Measurements from ENCODE around the gene PYGM.
A peak's percentile ranks its signal among the peaks of the same experiment; 100 is the strongest.

Gene PYGM

DNA sequence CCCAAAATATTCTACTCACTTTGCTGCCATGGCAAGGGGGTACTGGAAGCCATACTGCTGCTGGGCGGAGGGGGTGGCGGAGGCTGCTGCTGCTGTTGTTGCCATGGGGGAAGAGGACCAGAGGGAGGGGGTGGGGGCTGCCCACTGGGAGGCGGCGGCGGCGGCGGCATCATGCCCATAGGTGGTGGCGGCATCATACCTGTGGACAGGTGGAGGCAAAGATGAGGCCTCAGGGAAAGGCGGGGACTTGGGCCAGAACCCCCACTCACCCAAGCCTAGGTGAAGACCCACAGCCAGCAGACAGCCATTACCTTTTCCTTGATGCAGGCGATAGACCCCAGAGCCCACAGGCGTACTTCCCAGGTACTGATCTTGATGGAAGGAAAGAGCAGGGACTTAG lies 7.1 kb upstream of the PYGM start:
- no peak for DNase-seq

DNA sequence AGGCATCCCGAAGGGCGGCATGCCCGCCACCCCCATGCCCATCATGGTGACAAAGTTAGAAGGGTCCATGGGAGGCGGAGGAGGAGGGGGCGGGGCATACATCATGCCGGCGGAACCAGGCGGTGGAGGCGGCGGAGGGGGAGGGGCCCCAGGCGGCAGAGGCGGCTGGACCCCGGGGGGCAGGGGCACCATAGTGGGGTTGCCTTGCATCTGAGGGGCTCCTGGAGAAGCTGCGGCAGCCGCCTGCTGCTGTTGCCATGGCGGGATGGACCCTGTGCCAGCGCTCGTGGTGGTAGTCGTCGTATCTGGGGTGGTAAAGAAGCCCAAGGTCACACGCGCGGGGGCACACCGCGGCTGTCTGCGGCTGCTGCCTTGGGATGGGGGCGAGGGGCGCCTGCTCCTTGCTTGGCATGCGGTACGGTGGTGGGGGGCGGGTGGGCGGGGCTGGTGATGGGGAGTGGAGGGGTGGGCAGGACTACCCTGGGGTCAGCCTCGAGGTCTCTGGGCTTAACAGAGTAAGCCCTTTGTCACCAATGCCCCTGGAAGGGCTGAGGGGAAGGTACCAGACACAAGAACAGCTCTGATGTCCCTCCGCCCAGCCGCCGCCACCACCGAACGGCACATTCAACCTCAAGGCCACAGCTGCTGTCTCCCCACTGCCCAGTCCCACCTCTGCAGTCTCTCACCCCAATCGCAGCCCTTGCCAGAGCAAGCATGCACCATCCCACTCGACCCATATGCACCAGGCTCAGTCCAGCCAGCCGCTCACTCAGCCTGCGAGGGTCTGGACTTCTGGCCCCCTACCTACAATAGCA lies 6.3 kb upstream of the PYGM start:
- DNase-seq, result no peak

DNA sequence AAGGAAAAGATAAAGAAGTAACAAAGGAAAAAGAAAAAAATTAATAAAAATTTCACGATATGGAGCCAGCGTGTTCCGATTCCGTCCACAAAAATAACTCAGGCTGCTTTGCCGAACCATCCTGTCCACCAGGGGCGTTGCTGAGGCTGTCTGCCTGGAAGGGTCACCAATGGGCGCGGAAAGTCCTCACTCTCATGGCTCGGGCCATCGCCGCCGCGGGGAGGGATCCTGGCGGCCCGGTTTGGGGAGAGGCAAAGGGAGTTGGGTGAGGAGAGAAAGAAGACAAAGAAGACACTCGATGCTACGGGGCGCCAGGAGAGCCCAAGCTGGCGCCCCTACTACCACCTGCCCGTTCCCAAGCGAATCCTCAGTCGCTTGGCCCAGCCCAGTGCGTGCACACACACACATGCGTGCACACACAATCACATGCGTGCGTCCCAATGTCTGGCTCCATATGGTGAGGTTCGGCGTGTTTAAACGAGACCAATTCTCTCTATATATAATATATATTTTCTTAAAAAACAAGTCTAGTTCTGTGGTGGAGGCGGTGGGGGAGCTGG lies 5.6 kb upstream of the PYGM start:
- DNase-seq, result no peak

DNA sequence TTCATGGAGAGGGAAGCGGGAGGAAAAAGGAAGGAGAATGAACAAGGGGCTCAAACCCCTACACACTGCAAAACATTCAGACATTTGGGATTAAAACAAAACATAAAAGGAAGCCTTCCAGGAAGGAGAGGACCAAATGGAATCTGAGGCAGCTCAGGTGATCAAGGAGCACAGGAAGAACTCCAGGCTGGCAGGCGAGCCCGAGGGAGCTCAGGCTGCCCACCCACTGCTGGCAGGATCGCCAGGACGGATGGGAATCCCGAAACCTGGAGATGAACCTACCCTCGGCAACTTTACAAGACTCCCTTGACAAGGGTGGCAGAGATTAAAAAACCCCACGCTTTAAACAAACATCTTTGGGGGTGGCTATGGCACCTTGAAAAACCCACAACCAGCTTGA lies 5.0 kb upstream of the PYGM start:
- DNase-seq, result no peak

DNA sequence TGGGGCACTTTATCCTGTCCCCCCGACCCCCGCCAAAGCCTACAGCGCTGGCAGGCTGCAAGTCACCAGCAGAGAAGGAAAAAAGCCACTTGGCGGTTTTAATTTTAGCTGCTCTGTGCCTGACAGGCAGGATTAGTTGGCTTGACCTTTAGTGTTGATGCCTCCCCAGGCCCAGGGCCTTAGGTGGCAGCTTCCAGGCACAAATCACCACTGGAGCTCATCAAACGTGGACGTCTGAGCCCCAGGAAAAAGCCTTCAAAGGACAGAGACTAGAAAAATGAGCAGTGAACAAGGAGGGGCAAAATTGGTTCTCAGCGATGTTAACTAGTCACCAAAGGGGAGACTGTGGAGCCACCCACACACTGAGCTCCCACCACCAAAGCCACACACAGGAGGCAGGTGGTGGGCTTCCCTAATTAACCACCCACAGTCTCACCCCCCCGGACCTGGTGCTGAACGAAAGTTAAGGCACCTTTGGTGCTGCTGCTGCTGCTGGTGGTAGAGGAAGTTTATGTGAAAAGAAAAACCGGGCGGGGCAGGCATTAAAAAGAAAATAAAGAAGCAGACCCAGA lies 4.4 kb upstream of the PYGM start:
- peak; percentile 43 for DNase-seq

DNA sequence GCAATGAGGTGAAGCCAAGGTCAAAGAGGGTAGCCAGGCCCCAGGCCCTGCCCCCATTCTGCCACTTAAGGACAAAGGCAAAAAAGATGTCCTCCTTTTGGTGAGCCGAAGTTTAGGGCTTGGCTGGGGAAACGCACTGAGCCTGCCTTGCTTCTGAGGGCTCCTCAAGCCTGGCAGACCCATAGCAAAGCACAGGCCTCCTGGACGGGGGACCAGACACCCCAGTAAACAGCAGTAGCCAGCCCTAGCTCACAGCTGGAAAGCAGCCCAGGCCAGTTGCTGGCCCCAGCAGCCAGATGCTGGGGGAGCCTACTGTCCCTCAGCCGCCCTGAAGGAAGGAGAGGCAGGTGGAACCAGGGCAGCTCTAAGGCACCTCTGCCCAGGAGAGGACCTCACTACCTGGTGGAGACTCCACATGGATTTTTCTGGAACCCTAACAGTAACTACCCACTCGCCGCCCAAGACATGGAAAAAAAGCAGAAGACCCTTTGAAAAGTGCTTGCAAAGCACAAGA lies 3.8 kb upstream of the PYGM start:
- no peak for DNase-seq

DNA sequence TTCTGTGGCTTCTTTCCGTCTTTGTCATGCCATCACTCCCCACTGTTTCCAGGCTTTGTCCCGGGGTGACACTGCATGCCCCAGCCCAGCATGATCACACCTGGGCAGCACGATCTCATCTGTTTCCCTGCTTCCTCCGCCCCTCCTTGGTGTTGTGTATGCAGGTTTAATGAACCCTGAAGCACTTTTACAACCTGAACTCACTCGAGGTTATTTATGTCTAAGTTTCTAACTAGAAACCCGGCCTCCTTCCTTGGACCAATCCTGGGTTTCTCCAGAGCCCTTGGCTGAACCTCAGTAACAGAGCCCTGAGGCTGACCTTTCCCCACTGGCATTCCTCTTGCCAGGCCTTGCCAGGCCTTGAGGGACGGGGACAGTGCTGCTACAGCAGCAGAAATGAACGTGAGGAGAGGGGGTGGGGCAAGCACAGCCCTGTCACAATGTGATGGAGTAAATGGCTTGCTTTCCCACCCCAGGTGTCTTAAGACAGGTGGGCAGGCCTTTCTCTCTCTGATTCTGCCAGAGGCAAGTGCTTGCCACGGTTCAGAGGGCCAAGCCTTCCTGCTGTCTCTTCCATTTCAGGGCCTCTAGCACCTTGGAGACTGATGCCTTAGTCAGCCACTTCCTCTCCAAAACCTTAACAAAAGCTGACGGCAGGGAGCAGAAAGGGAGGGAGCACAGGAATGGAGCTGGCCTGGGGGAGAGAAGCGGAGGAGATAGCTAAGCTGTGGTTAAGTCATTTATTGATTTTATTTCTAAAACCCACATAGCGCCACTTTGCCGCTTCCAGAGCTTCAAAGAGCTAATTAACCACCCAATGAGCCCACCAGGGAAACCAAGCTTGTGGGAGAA lies 3.1 kb upstream of the PYGM start:
- no peak for DNase-seq

DNA sequence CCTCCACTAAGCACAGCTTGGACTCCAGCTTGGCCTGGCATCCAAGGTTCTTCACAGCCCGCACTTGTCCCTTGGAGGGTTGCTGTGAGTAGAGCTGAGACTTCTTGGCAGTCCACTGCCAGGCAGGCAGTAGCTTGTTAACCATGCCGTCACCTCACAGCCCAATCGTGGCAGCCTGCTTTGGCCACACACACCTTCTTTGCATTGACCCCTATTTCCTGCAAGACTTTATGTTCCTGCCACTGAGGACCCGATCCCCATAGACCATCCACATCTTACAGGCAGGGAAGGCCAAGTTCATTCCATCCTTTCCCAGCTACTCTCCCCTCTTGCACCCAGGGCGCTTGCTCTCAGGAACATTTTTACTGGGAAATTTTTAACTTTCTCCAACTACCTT lies 2.5 kb upstream of the PYGM start:
- DNase-seq, result no peak

DNA sequence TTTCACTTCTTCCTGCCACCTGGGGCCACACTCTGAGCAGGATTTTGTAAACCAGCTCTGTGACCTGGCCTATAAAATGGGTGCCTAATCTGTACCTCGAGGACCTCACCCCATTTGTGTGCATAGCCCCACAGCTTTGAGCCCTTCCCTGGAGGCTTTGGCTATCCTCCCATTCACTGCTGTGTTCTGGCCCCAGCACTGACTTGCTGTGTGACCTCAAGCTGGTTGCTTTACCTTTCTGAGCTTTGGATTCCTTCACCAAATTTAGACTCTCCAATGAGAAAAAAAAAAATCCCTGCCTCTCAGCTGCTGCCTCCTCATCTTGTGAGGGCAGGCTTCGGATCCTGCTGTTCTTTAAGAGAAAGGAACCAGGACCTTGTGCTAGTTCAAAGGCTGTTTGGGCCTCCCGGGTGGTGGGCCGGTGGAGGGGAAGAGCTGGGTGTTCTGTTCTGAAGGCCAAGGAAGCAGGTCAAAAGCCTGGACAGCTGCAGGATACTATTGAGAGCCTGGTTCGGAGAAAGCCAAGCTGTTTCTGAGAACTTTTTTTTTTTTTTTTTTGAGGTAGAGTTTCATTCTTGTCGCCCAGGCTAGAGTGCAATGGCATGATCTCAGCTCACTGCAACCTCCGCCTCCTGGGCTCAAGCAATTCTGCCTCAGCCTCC lies 1.1 kb upstream of the PYGM start:
- no peak for DNase-seq

DNA sequence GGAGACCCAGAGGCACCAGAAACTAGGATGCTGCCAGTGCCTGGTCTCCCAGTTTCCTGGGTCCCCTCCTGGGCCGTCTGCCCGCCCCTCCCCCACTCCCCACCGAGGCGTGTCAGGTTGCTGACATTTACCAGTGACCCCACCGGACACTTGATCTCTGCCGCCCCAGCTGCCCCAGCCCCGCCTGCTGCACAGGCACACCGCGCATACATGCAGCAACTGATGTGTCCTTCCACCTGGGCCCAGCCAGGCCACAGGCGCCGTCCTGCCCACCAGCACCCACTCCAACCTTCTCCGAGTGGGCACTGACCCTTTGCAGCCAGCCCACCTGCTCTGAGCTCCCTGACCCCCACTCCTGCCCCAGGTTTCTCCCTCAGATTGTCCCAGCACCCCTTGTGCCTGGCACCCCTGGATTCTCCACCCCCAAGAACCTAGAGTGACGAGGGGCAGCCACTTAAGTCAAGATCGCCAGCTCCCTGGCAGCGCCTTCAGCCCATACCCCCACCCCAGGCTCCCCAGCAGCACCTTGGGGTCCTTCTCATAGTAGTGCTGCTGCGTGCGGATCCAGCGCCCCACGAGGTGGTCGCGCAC lies 548 bp downstream of the PYGM start:
- no peak for DNase-seq

DNA sequence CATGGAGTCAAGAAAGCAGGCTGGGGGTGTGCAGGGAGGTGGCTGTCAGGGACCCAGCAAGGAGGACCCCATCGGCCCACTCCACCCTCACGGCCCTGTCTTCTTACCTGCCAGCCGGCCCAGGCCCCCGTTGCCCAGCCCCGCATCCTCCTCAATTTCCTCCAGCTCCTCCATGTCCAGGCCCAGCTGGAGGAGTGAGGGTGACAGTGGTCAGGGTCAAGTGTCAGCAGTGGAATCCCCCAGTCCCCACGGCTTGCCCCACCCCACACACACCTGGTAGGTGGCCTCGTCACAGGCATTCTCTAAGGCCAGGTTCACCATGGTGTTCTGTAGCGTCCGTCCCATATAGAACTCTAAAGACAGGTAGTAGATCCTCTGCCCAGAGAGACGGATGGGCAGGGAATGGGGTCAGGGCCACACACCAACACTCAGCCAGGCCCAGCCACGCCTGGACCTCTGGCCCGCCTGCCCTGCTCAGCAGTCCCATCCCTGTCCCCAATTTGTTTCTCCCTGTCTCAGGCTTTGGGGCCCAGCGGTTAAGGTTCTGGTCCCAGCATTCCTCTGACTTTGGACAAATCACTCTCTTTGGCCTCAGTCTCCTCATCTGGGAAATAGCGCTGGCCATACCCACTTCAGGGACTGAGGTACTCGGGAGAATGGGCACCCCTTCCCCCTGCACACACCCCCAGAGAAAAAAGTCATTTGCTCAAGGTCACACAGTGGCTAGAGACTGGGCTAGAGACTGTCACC lies 1.3 kb downstream of the PYGM start:
- DNase-seq, result no peak

DNA sequence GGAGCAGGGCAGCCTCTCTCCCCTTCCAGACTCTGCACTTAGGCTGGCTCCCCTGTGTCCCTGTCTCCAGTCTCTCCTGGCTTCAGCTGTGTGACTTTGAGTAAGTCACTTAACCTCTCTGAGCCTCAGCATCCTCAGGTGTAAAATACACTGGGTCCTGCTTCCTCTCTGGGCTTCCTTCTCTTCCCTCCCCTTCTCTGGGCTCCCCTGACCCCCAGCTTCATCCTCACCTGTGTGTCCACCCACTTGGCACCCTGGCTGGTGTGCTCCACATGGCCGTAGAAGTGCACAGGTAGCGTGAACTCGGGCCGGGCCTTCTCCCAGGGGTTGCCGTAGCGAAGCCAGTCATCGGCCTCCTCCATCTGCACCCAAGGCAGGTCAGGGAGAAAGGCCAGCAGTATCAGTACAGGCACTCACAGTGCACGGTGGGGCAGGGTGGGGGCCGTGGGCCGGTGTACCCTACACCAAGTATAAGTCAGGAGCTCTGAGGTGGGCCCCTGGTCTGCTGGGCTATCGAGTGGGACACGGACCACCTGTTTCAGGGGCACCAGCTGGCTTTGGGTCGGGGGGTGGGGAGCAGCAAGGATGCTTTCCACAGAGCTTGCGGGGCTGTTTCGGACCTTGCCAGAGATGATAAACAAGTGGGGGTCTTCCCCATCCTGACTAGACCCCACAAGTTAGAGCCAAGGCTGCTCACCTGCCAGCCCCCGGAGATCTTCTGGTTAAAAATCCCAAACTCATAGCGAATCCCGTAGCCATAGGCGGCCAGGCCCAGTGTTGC lies 2.0 kb downstream of the PYGM start:
- no peak for DNase-seq

DNA sequence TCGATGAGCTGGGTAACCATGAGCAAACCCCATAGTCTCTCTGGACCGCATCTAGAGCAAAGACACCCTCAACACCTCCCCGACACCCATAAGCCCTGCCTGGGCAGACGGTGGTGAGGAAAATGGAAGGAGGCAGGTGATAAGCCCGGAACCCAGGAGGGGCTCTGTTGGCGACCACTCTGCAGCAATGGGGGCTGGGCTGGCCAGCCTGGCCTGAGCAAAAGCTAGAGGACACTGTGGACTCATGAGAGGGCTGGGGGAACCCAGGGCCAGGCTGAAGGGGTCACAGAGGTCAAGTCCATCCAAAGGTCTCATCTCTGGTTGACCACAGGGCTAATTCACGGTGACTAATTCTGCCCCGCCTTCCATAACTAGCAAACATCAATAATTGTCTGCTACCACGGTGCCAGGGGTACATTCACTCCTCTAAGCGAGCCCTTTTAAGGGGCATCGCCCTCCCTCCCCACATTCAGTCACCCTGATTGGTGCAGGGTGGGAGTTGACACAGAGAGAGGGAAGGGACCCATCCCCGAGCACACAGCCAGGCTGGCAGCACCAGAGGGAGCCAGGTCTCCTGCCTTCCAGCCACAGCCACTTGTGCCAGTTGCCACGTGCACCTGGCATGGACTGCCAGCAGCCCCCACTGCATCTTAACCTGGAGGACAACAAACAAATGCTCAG lies 4.0 kb downstream of the PYGM start:
- DNase-seq, result no peak

DNA sequence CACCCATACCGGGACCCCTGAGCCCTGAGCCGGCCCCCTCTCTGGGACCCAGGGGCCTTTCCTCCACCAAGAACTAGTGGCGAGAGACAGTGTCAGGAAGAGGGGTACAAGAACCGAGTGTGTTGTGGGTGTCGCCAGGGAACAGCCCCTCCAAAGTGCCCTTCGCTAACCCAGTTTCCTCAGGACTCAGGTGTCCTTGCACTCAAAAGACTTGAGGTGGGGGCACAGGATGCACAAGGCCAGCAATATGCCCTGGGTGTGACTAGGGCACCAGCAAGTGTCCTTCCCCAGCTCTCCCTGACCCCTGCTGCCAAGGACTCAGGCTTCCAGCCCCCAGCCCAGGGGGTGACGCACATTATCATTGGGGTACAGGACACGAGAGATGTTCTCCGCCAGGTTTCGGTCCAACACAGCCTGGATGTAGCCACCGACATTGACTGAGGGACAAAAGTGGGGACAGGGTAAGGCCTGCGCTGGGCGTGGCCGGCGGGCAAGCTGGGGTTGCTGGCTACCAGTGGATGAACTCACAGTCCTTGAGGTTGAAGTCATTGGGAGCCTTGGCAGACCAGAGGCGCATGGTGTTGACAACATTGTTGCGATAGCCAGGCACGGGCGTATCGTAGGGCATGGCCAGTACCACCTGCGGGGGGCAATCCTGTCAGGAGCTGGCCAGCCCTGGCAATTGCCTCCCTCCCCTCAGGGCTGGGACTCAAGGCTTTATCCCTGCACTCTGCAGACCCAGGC lies 4.7 kb downstream of the PYGM start:
- DNase-seq, result no peak

DNA sequence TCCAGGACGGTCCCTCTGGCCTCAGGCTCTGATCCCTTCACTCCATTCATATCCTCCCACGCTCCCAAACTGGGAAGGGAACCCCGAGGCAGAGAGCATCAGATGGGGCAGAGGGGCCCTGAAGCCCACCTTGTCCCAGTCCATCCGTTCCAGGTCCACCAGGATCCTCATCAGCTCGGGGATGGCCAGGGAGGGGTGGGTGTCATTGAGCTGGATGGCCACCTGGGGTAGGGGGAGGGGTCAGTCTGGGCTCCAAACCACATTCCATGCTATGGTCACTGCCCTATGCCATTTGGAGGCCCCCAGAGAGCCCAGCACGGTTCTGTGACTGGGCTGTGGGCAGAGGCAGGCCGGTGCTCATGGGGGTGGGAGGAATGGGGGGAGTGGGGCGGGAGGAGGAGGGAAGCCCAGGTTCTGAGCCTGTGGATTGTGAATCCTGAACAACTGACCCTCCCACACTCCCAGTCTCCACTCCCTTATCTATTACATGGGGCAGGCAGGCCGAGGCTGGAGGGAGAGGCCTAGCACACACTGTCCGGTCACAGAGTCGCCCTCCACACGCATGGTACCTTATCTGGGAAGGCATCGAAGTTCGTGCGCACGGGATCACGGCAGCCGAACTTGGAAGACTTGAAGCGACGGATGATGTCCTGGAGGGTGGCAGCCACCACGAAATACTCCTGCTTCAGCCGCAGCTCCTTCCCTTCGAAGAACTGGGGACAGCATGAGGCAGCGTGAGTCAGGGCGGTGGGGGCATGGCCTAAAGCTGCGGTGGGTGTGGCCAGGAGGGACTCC lies 5.5 kb downstream of the PYGM start:
- no peak for DNase-seq

DNA sequence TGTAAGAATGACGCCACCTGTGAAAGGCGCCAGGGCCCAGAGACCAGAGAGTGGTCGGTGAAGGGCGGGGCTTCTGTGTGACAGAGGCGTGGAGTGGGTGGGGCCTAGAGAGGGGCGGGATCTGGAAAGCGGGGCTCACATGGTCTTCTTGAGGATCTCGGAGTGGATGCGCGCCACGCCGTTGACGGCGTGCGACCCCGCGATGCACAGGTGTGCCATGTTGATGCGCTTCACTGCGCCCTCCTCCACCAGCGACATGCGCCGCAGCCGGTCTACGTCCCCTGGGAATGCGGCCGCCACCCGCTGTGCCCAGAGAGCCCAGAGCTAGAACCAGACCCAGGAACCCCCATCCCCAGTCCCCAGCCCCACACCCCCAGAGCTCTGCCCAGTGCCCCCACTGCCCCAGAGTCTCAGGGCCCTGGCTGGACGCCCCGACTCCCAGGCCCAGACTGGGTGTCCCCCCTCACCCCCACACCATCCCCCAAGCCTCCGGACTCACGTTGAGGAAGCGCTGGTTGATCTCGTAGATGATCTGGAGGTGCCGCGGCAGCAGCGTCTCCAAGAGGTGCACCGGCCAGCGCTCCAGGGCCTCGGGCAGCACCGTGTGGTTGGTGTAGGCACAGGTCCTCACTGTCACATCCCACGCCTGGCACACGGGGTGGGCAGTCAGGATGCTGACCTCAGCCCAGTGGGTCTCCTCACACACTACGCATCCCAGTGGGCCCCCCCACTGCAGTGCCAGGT lies 6.2 kb downstream of the PYGM start:
- DNase-seq, result no peak

DNA sequence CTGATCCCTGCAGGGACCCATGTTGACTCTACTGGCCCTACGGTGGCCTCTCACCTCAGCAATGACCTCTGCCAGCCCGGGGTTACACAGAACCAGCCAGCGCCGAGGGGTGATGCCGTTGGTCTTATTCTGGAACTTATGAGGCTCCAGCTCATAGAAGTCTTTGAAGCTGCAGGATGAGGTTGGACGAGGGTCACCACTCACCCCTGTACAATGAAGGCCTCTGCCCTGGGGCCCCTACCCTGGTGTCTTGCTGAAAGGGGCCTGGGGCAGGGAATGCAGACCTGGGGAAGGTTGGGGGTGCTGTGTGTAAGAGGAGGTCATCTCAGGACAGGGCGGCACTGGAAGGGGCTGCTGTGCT lies 6.8 kb downstream of the PYGM start:
- DNase-seq, result no peak
